ENCODE results near the gene CROCC. TPM values are rescaled to one million over a fixed set of nuclear protein-coding genes. Genes with fewer than 3 reads are reported as not detected.
"Not testable (repeated sequence)": the region's sequence is repeated elsewhere in the genome, so short reads cannot be mapped to it uniquely, and the experiment has no call there.

The CROCC gene
- total RNA-seq, 4 donors from 2014 or later: 15.2 to 33.1 (median 22.1) TPM

- no peaks in the 10 kb centered on the region for H3K9me3 ChIP-seq
- intact Hi-C loops (cut with DNase I): no loop called here
- H3K4me3 ChIP-seq (replicated peaks in 1 of 3): no peak overlapping the region
- TF ChIP-seq, protein P1, sequence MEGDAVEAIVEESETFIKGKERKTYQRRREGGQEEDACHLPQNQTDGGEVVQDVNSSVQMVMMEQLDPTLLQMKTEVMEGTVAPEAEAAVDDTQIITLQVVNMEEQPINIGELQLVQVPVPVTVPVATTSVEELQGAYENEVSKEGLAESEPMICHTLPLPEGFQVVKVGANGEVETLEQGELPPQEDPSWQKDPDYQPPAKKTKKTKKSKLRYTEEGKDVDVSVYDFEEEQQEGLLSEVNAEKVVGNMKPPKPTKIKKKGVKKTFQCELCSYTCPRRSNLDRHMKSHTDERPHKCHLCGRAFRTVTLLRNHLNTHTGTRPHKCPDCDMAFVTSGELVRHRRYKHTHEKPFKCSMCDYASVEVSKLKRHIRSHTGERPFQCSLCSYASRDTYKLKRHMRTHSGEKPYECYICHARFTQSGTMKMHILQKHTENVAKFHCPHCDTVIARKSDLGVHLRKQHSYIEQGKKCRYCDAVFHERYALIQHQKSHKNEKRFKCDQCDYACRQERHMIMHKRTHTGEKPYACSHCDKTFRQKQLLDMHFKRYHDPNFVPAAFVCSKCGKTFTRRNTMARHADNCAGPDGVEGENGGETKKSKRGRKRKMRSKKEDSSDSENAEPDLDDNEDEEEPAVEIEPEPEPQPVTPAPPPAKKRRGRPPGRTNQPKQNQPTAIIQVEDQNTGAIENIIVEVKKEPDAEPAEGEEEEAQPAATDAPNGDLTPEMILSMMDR (IDR thresholded peaks at IDR 0.05): no peak
- no peak overlapping the region for H3K27ac ChIP-seq
- WGBS, 2 donors: 82 to 88% methylated on average over 13 of the region's 13 CpGs
- peaks cover 0 to 8% of the 10 kb centered on the region in 2 donors for H3K36me3 ChIP-seq
- H3K4me1 ChIP-seq: no peaks in the 10 kb centered on the region
- H3K27me3 ChIP-seq: no peaks in the 10 kb centered on the region
- DNase-seq: no peak
Observed at GRCh38 chr1:16927711-16928485, 6.2 kb downstream of the CROCC start.

DNA sequence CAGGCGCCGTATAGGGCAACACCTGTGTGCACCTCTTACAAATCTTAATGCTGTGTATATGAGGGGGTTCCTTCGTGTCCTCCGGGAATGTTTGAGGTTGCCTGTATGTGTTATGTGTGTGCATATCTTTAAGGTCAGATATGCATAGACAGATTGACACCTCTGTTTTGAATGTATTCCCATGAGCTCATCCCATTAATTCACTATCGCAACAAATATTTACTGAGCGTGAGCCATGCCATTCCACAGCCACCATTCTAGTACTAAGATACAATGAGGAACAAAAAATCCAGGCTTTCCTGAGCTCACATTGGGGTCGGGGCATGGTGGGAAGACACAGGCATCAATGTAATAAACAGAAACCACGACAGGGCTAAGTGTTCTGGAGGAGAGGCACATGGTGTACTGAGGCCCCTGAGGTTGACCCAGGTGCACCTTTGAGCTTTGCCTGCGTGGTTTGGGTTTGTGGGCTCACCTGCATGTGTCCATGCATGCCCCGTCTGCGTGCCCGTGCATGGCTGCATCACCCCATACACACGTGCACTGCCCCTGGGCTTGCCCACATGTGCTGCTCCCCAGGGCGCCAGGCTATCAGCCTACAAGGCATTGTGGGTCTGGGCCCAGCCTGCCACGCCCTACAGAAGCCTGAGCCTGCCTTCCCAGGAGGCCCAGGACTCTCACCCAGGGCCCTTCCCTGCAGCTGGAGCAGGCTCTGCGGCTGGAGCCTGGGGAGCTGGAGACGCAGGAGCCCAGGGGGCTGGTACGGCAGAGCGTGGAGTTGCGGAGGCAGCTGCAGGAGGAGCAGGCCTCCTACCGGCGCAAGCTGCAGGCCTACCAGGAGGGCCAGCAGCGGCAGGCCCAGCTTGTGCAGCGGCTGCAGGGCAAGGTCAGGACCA lies 7.7 kb downstream of the CROCC start:
- intact Hi-C loops (cut with DNase I); H3K9me3 ChIP-seq; DNase-seq; H3K4me1 ChIP-seq; H3K27me3 ChIP-seq; H3K27ac ChIP-seq; H3K4me3 ChIP-seq (replicated peaks in 1 of 3); H3K36me3 ChIP-seq: not testable (repeated sequence)
- 89 to 92% methylated on average over 21 to 22 of the region's 24 CpGs for WGBS, 2 donors

DNA sequence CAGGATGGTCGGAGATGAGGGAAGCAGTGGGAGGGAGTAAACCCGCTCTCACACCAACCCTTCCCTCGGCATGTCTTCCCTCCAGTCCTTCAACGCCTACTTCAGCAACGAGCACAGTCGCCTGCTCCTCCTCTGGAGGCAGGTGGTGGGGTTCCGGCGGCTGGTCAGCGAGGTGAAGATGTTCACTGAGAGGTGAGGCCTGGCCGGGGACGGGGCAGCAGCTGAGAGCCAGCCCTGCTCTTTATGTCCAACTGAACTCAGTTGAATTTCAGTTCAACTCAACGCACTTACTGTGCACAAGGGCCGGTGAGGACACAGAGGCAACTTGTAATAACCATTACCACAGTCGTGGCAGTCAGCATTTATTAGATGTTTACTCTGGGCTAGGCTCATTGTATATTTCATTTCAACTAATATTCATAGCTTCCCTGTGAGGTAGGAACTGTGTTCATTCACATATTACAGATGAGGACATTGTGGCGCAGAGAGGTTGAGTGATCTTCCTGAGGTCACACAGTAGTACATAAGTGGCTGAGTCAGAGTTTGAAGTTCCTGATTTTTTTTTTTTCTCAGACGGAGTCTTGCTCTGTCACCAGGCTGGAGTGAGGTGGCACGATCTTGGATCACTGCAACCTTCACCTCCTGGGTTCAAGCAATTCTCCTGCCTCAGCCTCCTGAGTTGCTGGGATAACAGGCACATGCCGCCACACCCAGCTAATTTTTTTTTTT lies 9.6 kb downstream of the CROCC start:
- H3K9me3 ChIP-seq; H3K4me3 ChIP-seq (replicated peaks in 1 of 3); DNase-seq; H3K4me1 ChIP-seq; intact Hi-C loops (cut with DNase I); H3K27me3 ChIP-seq; H3K27ac ChIP-seq: not testable (repeated sequence)
- H3K36me3 ChIP-seq: peaks cover 0 to 11% of the 10 kb centered on the region in 2 donors
- 80 to 82% methylated on average over 18 of the region's 18 CpGs for WGBS, 2 donors

GRCh38 chr1:16933945-16934344 lies 12.2 kb downstream of the CROCC start:
- H3K9me3 ChIP-seq; H3K27ac ChIP-seq; DNase-seq; intact Hi-C loops (cut with DNase I); H3K4me1 ChIP-seq; H3K27me3 ChIP-seq; H3K4me3 ChIP-seq (replicated peaks in 1 of 3): not testable (repeated sequence)
- peaks cover 0 to 22% of the 10 kb centered on the region in 2 donors for H3K36me3 ChIP-seq

GRCh38 chr1:16936580-16936979 lies 14.8 kb downstream of the CROCC start:
- H3K4me1 ChIP-seq; H3K27ac ChIP-seq; H3K4me3 ChIP-seq (replicated peaks in 1 of 3); H3K27me3 ChIP-seq; DNase-seq; intact Hi-C loops (cut with DNase I); H3K9me3 ChIP-seq: not testable (repeated sequence)
- H3K36me3 ChIP-seq: peaks cover 0 to 22% of the 10 kb centered on the region in 2 donors
- WGBS, 2 donors: 85 to 88% methylated on average over 16 of the region's 16 CpGs

DNA sequence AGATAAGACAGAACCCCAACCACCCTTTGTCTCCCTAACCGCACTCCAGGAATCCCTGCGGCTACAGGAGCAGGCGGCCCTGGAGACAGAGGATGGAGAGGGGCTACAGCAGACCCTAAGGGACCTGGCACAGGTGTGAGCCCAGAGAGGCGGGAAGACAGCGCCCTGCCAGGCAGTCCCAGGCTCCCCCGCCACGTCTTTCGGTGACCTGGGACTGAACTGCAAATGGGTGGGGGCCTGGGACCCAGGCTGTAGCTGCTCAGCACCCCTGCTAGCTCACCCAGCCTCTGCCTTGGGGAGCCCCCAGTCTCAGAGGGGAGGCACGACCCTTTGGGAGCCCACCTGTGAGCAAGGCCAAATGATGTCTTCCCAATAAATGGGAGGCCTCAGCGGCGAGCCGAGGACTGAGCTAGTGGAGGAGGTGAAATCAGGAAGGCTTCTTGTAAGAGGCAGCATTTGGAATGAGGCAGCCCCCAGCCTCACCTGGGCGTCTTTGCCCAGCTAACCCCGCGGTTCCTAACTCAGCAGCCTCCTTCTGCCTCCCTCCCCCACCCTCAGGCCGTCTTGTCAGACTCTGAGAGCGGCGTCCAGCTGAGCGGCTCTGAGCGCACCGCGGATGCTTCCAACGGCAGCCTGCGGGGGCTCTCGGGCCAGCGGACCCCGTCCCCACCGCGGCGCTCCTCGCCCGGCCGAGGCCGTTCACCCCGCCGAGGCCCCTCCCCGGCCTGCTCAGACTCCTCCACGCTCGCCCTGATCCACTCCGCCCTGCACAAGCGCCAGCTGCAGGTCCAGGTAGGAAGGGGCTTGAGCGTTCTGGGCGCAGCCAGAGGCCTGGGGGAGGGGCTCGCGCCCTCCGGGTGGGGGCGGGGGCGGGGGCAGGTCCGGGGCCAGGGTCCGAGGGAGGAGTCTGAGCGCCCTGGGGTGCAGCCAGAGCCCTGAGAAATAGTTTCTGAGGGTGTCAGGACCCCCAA lies 16.9 kb downstream of the CROCC start:
- Histone ChIP-seq H3K4me3 (replicated peaks in 1 of 3) (no peak overlapping the region), H3K27ac (no peak overlapping the region), H3K9me3 (no peaks in the 10 kb centered on the region), H3K36me3 (peaks cover 0 to 19% of the 10 kb centered on the region in 2 donors), H3K27me3 (no peaks in the 10 kb centered on the region), H3K4me1 (no peaks in the 10 kb centered on the region)
- intact Hi-C loops (cut with DNase I): no loop called here
- WGBS, 2 donors: 53 to 56% methylated on average over 43 to 49 of the region's 51 CpGs
- no peak for TF ChIP-seq POLR2A (IDR thresholded peaks at IDR 0.05)
- TF ChIP-seq, protein P1 (IDR thresholded peaks at IDR 0.05): no peak
- DNase-seq: no peak

DNA sequence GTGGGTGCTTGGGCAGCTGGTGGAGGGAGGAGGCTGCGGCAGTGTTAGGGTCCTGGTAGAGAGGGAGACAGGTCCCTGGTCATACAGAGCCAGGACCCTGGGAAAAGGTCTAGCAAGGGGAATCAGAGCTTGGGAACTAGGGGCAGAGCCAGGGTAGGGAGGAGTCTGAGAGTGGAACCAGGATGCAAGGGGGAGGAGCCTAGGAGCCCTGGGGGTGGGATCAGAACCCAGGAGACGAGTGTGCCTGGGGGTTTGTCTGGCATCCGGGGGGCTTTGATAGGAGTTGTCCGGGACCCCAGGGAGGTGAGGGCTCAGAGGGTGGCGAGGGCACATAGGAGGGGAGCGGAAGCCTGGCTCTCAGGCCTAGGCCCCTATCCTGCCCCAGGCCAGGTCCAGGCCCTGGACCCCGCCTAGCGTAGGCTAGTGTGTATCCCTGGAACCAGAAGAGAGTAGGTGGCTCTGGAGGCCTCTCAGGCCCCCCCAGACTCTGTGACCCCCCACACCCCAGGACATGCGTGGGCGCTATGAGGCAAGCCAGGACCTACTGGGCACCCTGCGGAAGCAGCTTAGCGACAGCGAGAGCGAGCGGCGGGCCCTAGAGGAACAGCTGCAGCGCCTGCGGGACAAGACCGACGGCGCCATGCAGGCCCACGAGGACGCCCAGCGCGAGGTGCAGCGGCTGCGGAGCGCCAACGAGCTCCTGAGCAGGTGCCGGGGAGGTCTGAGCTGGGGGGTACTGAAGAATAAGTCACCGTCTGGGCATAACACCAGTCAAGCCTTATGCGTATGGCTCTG lies 17.9 kb downstream of the CROCC start:
- H3K27ac ChIP-seq; H3K4me1 ChIP-seq; intact Hi-C loops (cut with DNase I); H3K4me3 ChIP-seq (replicated peaks in 1 of 3); DNase-seq; H3K9me3 ChIP-seq; H3K27me3 ChIP-seq: not testable (repeated sequence)
- WGBS, 2 donors: 94% methylated on average over 32 of the region's 32 CpGs
- H3K36me3 ChIP-seq: peaks cover 0 to 19% of the 10 kb centered on the region in 2 donors

All from thyroid gland (tissue), 4 donors.